ENCODE data around the gene CENPP.

Gene CENPP

DNA sequence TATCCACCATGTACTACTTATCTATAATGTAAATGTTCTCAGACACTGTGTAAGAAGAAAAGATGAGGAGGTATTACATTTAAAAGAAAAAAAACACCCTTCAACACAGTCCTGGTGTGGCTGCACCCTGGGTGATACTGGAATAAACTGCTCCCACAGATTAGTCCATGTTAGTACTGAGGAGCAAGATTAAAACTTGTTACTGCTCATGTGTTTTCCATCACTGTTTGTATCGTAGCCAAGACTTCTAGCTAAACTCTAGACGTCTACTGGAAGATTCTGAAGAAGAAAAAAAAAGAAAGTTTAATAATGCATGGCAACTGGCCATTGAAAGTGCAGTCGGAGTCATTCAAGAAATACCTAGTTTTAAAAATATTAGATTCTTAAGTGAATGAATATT is 156.6 kb downstream of the CENPP start, which contains the start of gene ASPN:
Gene ASPN (minus strand): TSS at position 178 of the 400 bp plus-strand sequence.
- no peak for DNase-seq (ENCODE audit: low read depth)

GRCh38 chr9:92482805-92483204 is 157.1 kb downstream of the CENPP start:
- DNase-seq (ENCODE audit: low read depth) = no peak

DNA sequence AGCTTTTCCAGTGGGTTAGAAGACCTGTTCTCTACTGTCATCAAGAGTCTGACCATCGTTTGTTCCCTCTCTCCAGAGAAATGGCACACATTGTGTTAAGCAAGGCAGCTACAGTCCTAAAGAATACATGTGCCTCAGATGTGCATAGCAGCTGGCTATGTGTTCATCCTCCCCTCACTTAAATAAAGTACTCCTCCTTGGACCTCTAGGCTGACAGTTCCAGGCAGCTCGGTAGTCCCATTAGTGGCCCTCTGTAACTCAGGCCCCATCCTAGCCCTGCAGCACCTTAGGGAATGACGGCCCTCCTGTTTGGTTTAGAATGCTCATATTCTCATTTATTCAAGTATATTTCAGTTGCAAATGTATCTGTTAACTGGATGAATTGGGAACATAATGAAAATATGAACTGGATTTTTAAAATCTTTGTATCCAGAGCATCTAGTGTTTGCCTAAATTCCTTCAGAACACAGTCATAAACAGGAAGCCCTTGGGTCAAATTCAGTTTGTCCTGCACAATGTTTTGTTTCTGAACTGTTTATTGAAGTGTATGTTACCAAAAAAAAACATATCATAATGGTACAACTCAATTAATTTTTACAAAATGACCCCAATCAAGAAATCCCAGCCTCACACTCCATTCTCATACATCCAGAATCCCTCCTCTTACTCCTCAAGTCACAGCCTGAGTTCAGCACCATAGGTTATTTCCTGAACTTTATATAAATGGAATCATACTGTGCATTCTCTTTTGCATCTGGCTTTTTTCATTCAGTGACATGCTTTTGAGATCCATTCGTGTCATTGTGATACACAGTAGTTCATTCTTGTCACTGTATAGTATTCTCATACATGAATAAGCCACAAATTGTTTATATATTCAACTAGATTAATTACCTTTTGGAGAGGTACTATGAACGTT is 158.1 kb downstream of the CENPP start:
- DNase-seq (ENCODE audit: low read depth) = no peak

DNA sequence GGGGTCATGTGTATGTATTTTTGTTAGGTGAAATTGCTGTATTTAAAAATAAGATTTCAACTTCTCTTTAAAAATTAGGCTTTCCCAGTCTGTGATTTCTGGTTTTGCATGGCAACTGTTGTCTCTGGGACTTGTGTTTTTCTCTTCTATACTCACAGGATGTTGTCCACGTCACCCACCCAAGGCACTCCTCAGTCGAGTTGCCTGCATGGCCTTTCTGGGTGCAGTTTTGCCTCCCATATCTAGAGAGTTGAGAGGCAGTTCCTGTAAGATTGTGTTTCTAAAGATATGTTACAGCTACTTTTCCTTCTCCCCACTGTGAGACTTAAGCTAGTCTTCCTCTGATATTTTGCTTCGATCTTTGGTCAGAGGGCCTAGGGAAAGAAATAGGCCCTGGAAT is 158.8 kb downstream of the CENPP start:
- no peak for DNase-seq (ENCODE audit: low read depth)

- no peak for DNase-seq (ENCODE audit: low read depth)
Measured at GRCh38 chr9:92486371-92486770, 160.6 kb downstream of the CENPP start.

DNA sequence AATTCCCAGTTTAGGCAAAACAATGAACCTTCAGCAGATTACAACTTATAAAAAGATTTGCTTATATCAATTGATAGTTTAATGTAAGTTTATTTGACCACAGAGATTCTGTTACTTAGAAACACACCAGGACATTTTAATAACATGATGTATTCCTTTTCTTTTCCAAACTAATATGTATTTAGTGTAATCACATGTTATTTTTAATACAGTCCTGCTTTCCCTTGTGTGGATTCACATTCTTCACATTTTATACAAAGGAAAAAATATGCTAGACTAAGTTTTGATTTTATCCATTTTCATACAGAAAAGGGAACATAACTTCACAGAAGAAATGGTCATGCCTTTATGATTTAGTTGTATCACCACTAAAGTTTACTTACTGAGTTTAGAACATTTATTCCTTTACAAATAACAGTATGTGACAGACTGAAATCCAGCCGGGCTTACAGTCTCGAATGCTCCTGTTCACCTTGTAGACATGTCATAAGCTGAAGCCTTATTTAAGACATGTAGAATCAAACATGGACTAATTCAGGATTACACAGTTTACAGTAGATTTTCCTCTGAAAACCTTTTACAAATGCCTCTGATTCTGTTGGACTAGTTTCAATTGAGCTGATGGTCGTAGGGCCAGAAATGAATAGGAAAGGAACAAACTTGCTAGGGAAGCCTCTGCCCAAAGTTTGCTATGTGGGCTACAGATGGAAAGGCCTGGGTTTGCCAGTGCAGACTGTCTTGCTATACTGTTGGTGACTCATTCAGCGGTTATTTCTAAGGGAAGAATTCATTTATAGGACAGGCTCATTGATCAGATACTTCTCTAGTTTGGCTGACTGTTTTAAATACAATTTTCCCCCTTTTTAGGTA is 163.2 kb downstream of the CENPP start:
- no peak for DNase-seq (ENCODE audit: low read depth)

GRCh38 chr9:92492781-92493401 is 167.1 kb downstream of the CENPP start:
- DNase-seq (ENCODE audit: low read depth) = no peak

DNA sequence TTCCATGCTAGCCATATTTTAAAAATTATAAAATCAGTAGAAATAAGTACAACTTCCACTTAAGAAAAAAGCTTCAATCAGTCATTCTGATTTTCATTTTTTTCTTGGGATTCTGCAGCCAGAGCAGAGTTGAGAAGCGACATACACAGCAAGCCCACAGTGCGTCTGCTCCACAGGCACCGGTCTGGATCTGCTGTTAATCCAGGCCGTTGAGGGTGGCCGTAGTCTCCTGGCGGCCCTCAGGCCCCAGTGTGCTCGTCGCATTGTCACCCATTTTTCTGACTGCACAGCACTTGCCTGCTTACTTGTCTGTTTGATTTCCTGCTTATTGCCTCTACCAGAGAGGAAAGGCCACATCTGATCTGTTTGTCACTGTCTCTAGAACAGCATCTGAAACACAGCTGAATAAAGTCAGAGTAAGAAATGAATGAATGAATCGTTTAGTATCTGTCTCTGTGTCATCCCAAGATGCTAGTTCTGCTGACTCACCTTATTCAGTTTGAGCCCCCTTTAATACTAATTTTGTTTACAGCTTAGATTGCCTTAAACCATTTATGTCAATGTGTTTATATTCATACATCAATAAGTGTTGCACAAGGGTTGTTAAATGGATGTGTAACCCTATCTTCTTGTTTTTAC is 168.1 kb downstream of the CENPP start:
- DNase-seq (ENCODE audit: low read depth) = no peak

DNA sequence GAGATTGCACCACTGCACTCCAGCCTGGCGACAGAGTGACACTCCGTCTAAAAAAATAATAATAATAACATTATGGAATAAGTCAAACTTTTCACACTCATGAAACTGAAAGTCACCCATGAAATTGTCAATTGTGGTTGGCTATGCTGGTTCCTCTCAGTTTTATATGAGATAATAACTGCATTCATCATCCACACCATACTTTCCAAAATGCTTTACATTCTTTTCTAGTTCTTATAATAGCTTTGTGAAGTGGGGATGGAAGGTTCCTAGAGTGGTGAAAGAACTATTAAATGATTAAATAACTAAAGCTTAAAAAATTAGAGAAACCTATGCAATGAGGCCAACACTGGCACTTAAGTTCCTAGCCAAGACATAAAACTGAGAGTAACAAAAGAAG is 169.1 kb downstream of the CENPP start:
- no peak for DNase-seq (ENCODE audit: low read depth)

GRCh38 chr9:92496396-92497176 is 170.8 kb downstream of the CENPP start:
- DNase-seq (ENCODE audit: low read depth) = no peak

- no peak for DNase-seq (ENCODE audit: low read depth)
Measured at GRCh38 chr9:92499701-92500100, 173.9 kb downstream of the CENPP start.

DNA sequence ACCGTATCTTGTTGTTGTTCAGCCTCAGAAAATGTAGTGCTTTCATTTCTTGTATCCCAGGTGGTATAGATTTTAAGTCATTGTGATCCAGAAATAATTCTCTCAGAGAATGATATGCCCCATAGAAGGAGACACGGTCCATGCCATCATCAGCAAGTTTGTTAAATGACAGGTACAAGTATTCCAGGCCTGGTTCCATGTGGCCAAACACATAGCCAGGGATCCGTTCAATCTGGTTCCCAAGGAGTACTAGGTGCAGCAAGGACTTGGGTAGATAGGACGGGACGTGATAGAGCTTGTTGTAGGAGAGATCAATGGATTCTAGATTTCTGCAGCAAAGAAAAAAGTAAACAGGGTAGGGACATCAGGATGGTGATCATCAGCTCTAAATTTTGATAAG is 175.0 kb downstream of the CENPP start:
- DNase-seq (ENCODE audit: low read depth) = no peak

DNA sequence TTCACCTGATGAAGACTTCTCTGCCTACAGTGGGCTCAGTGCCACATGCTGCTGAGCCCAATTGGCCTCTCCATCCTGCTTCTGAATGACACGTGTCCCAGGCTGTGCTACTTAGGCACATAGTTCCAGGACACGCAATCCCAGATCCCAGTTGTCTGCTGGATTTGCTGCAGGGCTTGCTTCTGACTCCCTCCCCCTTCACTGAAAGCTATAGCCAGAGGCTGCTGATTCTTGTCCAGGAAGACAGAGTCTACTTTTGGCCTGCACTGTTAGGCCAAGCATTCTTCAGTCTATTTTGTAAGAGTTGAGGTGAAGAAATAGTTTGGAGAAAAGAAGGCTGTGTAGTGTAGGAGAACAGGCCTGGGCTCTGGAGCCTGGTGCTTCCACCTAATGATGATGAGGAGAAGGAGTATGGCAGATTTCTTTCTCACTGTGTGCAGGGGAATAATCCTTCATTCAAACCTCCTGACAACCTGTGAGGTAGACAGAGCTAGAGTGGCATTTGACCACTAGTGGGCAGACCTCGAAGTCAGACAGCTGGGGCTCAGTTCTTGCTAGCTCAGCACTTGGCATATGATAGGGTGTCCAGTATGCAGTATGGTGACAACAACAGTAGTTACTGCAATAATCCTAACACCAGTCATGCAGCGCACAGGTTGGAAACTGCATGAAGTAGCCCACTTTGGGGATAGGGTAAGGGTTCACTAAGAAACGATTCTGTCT is 176.1 kb downstream of the CENPP start:
- no peak for DNase-seq (ENCODE audit: low read depth)

DNA sequence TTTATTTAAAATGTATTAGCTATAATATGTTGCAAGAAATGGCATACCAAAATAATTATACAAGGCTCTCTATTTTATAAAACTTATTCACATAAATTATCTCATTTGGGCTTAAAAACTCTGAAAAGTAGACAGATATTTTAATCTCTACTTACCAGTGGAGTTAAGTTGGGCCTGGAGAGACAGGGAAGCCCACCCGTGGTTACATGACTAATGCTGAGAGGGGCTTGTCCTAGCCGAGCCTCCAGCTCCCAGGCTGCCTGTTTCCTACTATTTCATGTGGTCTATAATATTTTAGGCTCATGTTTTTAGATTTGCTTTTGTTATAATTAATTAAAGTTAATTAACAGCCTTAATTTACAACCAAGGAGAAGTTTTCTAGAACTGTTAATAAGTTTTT is 177.4 kb downstream of the CENPP start:
- DNase-seq (ENCODE audit: low read depth) = no peak

GRCh38 chr9:92504881-92505280 is 179.1 kb downstream of the CENPP start:
- DNase-seq (ENCODE audit: low read depth) = no peak

DNA sequence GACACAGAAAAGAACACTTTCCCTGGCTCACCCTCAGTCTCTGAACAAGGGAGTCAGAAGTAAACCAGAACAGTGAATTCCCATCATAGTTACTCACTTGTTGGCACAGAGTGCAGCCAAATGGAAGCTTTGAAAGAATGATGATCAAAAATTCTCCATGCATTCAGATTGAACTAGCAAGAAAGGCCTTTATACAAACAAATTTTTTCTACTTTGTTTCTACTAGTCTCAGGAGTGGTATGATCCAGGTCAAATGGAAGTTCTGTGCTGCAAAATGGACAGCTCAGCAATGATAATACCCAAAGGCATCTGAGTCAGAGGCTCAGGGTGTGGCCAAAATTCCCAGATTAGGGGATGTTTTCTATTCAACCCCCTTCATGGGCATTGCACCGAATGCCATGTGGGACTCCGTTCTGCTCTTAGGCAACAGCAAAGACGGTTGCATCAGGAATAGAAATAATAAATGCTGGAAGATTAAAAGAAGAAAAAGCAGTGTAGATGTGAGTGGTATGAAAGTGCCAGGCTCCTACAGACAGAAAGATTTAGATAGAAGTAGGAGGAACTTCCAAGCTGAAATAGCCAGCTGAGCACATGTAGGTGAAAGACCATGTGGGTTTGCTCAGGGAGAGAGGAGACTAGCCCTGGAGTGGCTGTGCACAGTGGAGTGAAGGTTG is 180.6 kb downstream of the CENPP start:
- DNase-seq (ENCODE audit: low read depth) = no peak

DNA sequence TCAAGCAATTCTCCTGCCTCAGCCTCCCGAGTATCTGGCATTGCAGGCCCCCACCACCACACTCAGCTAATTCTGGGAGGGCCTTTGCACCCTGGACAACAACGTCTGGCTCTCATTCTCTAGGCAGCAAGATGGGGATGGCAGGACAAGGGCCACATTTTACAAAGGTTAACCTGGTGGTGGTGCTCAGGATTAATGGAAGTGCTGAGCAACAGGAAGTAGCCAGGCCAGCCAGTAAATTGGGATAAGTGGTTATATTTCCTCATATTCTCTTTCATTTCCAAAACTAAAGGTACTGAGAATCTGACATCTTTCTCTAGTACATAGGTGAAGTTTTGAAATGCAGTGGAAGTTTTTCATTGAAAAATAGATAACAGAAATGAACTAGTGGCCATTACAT is 181.3 kb downstream of the CENPP start:
- no peak for DNase-seq (ENCODE audit: low read depth)

- no peak for DNase-seq (ENCODE audit: low read depth)
Measured at GRCh38 chr9:92507496-92507895, 181.7 kb downstream of the CENPP start.

GRCh38 chr9:92508018-92508820 is 182.5 kb downstream of the CENPP start:
- no peak for DNase-seq (ENCODE audit: low read depth)

Data from stimulated activated CD8-positive, alpha-beta memory T cell treated with anti-CD3 and anti-CD28 coated beads, Interleukin-12 subunit alpha, Interleukin-12 subunit beta, amount 100 ng/mL, for 1 hour (primary cell).